ENCODE measurements around the gene SLX9. TPM values are rescaled to one million over a fixed set of nuclear protein-coding genes. Genes with fewer than 3 reads are reported as not detected.
"Not testable (repeated sequence)": the region's sequence is repeated elsewhere in the genome, so short reads cannot be mapped to it uniquely, and the experiment has no call there.

Gene SLX9
- total RNA-seq, 6 experiments from 2014 or later, result 27.7 to 34.7 (median 31.5) TPM

- Mint-ChIP-seq H3K4me1 (ENCODE audit: low read depth) (no peaks in the 10 kb centered on the region), H3K27ac (no peak overlapping the region), H3K36me3 (ENCODE audit: low read depth) (peaks cover 6% of the 10 kb centered on the region), H3K9me3 (peaks cover 16% of the 10 kb centered on the region), H3K4me3 (no peak overlapping the region), H3K27me3 (ENCODE audit: insufficient read depth) (peaks cover 33% of the 10 kb centered on the region)
- TF ChIP-seq CTCF (IDR thresholded peaks at IDR 0.05), result no peak
- no peak for DNase-seq
Observed at GRCh38 chr21:45021428-45022347, 81.9 kb downstream of the SLX9 start.

- Mint-ChIP-seq H3K27me3 (ENCODE audit: insufficient read depth) (peaks cover 33% of the 10 kb centered on the region), H3K4me1 (ENCODE audit: low read depth) (no peaks in the 10 kb centered on the region), H3K9me3 (peaks cover 16% of the 10 kb centered on the region), H3K36me3 (ENCODE audit: low read depth) (peaks cover 6% of the 10 kb centered on the region), H3K27ac (no peak overlapping the region), H3K4me3 (no peak overlapping the region)
- no peak for DNase-seq
- TF ChIP-seq CTCF (IDR thresholded peaks at IDR 0.05), result no peak
Observed at GRCh38 chr21:45022348-45022675, 82.5 kb downstream of the SLX9 start.

GRCh38 chr21:45022736-45023135 lies 82.9 kb downstream of the SLX9 start:
- Mint-ChIP-seq H3K36me3 (ENCODE audit: low read depth) (peaks cover 6% of the 10 kb centered on the region), H3K27ac (no peak overlapping the region), H3K27me3 (ENCODE audit: insufficient read depth) (peaks cover 30% of the 10 kb centered on the region), H3K4me3 (no peak overlapping the region), H3K4me1 (ENCODE audit: low read depth) (no peaks in the 10 kb centered on the region), H3K9me3 (peaks cover 16% of the 10 kb centered on the region)
- no peak for DNase-seq
- no peak for TF ChIP-seq CTCF (IDR thresholded peaks at IDR 0.05)

GRCh38 chr21:45024516-45024915 lies 84.7 kb downstream of the SLX9 start:
- peaks cover 16% of the 10 kb centered on the region for H3K9me3 Mint-ChIP-seq
- not testable (repeated sequence) for H3K27ac Mint-ChIP-seq; DNase-seq; H3K36me3 Mint-ChIP-seq (ENCODE audit: low read depth); H3K4me3 Mint-ChIP-seq; H3K4me1 Mint-ChIP-seq (ENCODE audit: low read depth)
- peaks cover 32% of the 10 kb centered on the region for H3K27me3 Mint-ChIP-seq (ENCODE audit: insufficient read depth)

GRCh38 chr21:45026066-45026745 lies 86.4 kb downstream of the SLX9 start:
- Mint-ChIP-seq H3K9me3 (peaks cover 16% of the 10 kb centered on the region), H3K36me3 (ENCODE audit: low read depth) (peaks cover 6% of the 10 kb centered on the region), H3K4me3 (no peak overlapping the region), H3K4me1 (ENCODE audit: low read depth) (no peaks in the 10 kb centered on the region), H3K27ac (no peak overlapping the region), H3K27me3 (ENCODE audit: insufficient read depth) (peaks cover 41% of the 10 kb centered on the region)
- TF ChIP-seq CTCF (IDR thresholded peaks at IDR 0.05), result no peak
- DNase-seq, result no peak

Other genes starting within 250 kb of the SLX9 start
- not detected for gene KRTAP10-12, start 242.9 kb upstream of the SLX9 start, total RNA-seq (2021; fragmentation: NEBNext Ultra II Directional; extraction: Animal tissue kit (Norgen Biotek cat#: 25700))
- not detected for gene TSPEAR, start 228.5 kb upstream of the SLX9 start, total RNA-seq (2021; fragmentation: NEBNext Ultra II Directional; extraction: Animal tissue kit (Norgen Biotek cat#: 25700))
- gene UBE2G2, start 138.2 kb upstream of the SLX9 start, total RNA-seq (2021; fragmentation: NEBNext Ultra II Directional; extraction: Animal tissue kit (Norgen Biotek cat#: 25700)), result 10 to 100 TPM; 53.5 to 73.3 (median 61.0) TPM
- 100 to 1,000 TPM; 116 to 160 (median 147) TPM for gene SUMO3, start 122.0 kb upstream of the SLX9 start, total RNA-seq (2021; fragmentation: NEBNext Ultra II Directional; extraction: Animal tissue kit (Norgen Biotek cat#: 25700))
- 100 to 1,000 TPM; 241 to 290 (median 277) TPM for gene PTTG1IP, start 66.3 kb upstream of the SLX9 start, total RNA-seq (2021; fragmentation: NEBNext Ultra II Directional; extraction: Animal tissue kit (Norgen Biotek cat#: 25700))
- gene ITGB2, start 19.1 kb upstream of the SLX9 start, total RNA-seq (2021; fragmentation: NEBNext Ultra II Directional; extraction: Animal tissue kit (Norgen Biotek cat#: 25700)), result under 1 TPM in 3 of 6 experiments, not detected in 3; 0.19 to 0.45 (median 0.33) TPM
- 1 to 10 TPM; 1.7 to 3.2 (median 2.2) TPM for gene ADARB1, start 134.6 kb downstream of the SLX9 start, total RNA-seq (2021; fragmentation: NEBNext Ultra II Directional; extraction: Animal tissue kit (Norgen Biotek cat#: 25700))

Data from HFFc6 (cell line).